ENCODE measurements around the gene ATG12. TPM values are rescaled to one million over a fixed set of nuclear protein-coding genes. Genes with fewer than 3 reads are reported as not detected.

Gene ATG12
- 38.3 to 40.1 TPM (median 39.9 TPM) in 3 replicates for total RNA-seq (2021)
- percentile 98 among the genes with signal in this experiment for Bru-seq, nascent RNA
- long read RNA-seq, experiment 1, full-length matches to known transcripts, result 190 of 209 reads
- long read RNA-seq, experiment 1, partial matches to known transcripts, result 1 of 209 reads
- long read RNA-seq, experiment 1, other reads (novel, unspliced or antisense), result 18 of 209 reads
- long read RNA-seq, experiment 2, full-length matches to known transcripts, result 32 of 49 reads
- long read RNA-seq, experiment 2, partial matches to known transcripts, result 2 of 49 reads
- long read RNA-seq, experiment 2, other reads (novel, unspliced or antisense), result 15 of 49 reads
- long read RNA-seq, experiment 3, full-length matches to known transcripts, result 81 of 86 reads
- long read RNA-seq, experiment 3, partial matches to known transcripts, result 0 of 86 reads
- long read RNA-seq, experiment 3, other reads (novel, unspliced or antisense), result 5 of 86 reads

- CTCF ChIA-PET, result no interaction called here
- Mint-ChIP-seq H3K4me3 (peak within 1 kb of the TSS; percentile 97), H3K4me1 (peaks cover 37% of the 10 kb centered on the region), H3K9me3 (no peaks in the 10 kb centered on the region), H3K36me3 (peaks cover 12% of the 10 kb centered on the region), H3K27ac (peak within 1 kb of the TSS; percentile 100), H3K27me3 (ENCODE audit: low read depth) (peaks cover 6% of the 10 kb centered on the region)
- DNase-seq (ENCODE audit: low spot score) (peak; percentile 85), ATAC-seq (peak; percentile 82)
- POLR2A ChIA-PET, result no interaction called here
- TF ChIP-seq TP53 (CRISPR knock-in tag; IDR thresholded peaks at IDR 0.05), result peak; percentile 54; the same call in 1 of the 2 replicates
- no peak for TF ChIP-seq IRF2 (CRISPR knock-in tag; IDR thresholded peaks at IDR 0.05; ENCODE audit: borderline replicate concordance, low read depth)
- no peak for TF ChIP-seq ATF6 (CRISPR knock-in tag; IDR thresholded peaks at IDR 0.05)
- peak; percentile 83 for TF ChIP-seq MAX (CRISPR knock-in tag; IDR thresholded peaks at IDR 0.05)
- TF ChIP-seq MYBL2 (CRISPR knock-in tag; IDR thresholded peaks at IDR 0.05), result peak; percentile 35; the same call in 1 of the 2 replicates
- no peak for TF ChIP-seq IRF1 (CRISPR knock-in tag; IDR thresholded peaks at IDR 0.05)
- no peak for TF ChIP-seq E2F1 (CRISPR knock-in tag; IDR thresholded peaks at IDR 0.05)
- peak; percentile 81 for TF ChIP-seq GABPB1 (CRISPR knock-in tag; IDR thresholded peaks at IDR 0.05)
- TF ChIP-seq SP1 (CRISPR knock-in tag; conservative IDR thresholded peaks at IDR 0.05), result peak; percentile 92
- no peak for TF ChIP-seq ZNF121 (CRISPR knock-in tag; IDR thresholded peaks at IDR 0.05)
- peak; percentile 39; the same call in 1 of the 2 replicates for TF ChIP-seq SMAD3 (CRISPR knock-in tag; IDR thresholded peaks at IDR 0.05; ENCODE audit: borderline replicate concordance)
- 0 out of 2 replicates have a peak, but pooled peaks have one; percentile 16 for TF ChIP-seq HMGXB4 (CRISPR knock-in tag; IDR thresholded peaks at IDR 0.05)
- TF ChIP-seq NR3C1 (CRISPR knock-in tag; conservative IDR thresholded peaks at IDR 0.05; ENCODE audit: low read depth), result 0 out of 2 replicates have a peak, but pooled peaks have one; percentile 45
- TF ChIP-seq TEAD4 (CRISPR knock-in tag; IDR thresholded peaks at IDR 0.05), result no peak
- no peak for TF ChIP-seq ATF3 (CRISPR knock-in tag; conservative IDR thresholded peaks at IDR 0.05)
- TF ChIP-seq NFE2L1 (CRISPR knock-in tag; IDR thresholded peaks at IDR 0.05), result peak; percentile 55; the same call in 1 of the 2 replicates
- TF ChIP-seq GTF2I (CRISPR knock-in tag; conservative IDR thresholded peaks at IDR 0.05), result no peak
- TF ChIP-seq ERG (CRISPR knock-in tag; IDR thresholded peaks at IDR 0.05), result no peak
- no peak; the same call in 1 of the 2 replicates for TF ChIP-seq CBFB (CRISPR knock-in tag; IDR thresholded peaks at IDR 0.05; ENCODE audit: low read depth)
- TF ChIP-seq USF1 (CRISPR knock-in tag; IDR thresholded peaks at IDR 0.05), result peak; percentile 51
- TF ChIP-seq CREB1 (CRISPR knock-in tag; IDR thresholded peaks at IDR 0.05), result peak; percentile 61; the same call in 1 of the 2 replicates
- peak; percentile 65; the same call in 1 of the 2 replicates for TF ChIP-seq FOXP4 (CRISPR knock-in tag; IDR thresholded peaks at IDR 0.05)
- TF ChIP-seq E2F5 (CRISPR knock-in tag; IDR thresholded peaks at IDR 0.05), result no peak
Observed at GRCh38 chr5:115841382-115842088, at the start of gene ATG12, which contains the start of gene AP3S1. ATG12 (minus strand) TSS chr5:115841565; CDS start chr5:115841552, 13 bp downstream. AP3S1 (plus strand) TSS chr5:115841935; CDS start chr5:115842038, 103 bp downstream.

Measured in WTC11 (cell line).